HFFc6 (cell line): Measurements from ENCODE around the gene NPLOC4. TPM values are rescaled to one million over a fixed set of nuclear protein-coding genes. Genes with fewer than 3 reads are reported as not detected.
A peak's percentile ranks its signal among the peaks of the same experiment; 100 is the strongest.

Source experiments
- DNase-seq: peaks from one replicate; pipeline ENCODE4 v3.0.0-alpha.2; 2018
- H3K27ac Mint-ChIP-seq: 2 replicates; pipeline ENCODE4 v1.8.0; 2020; ENCODE audit warnings: mild to moderate bottlenecking, mixed read lengths
- H3K27me3 Mint-ChIP-seq: 2 replicates; pipeline ENCODE4 v1.8.0; 2021; ENCODE audit warnings: mild to moderate bottlenecking, moderate library complexity, mixed read lengths; ENCODE audit not compliant: insufficient read depth
- H3K36me3 Mint-ChIP-seq: 2 replicates; pipeline ENCODE4 v1.8.0; 2021; ENCODE audit warnings: low read depth, mixed read lengths
- H3K4me1 Mint-ChIP-seq: 2 replicates; pipeline ENCODE4 v1.8.0; 2020; ENCODE audit warnings: low read depth, mixed read lengths
- H3K4me3 Mint-ChIP-seq: 2 replicates; pipeline ENCODE4 v1.8.0; 2020; ENCODE audit warnings: mild to moderate bottlenecking, moderate library complexity, mixed read lengths
- H3K9me3 Mint-ChIP-seq: 2 replicates; pipeline ENCODE4 v1.8.0; 2020; ENCODE audit warnings: mild to moderate bottlenecking, mixed read lengths
- total RNA-seq, 6 experiments: library from RNA; stranded (reverse); fragmentation: NEBNext Ultra II Directional; extraction: Animal tissue kit (Norgen Biotek cat#: 25700); gene quantifications; 2 replicates in 1 of 6; 3 replicates in 5 of 6; pipeline ENCODE4 v1.2.3, GENCODE V29; 2021
- TF ChIP-seq, protein P1 (sequence below): fragments of 200-600 bp; sonication (generic); IDR thresholded peaks from 2 replicates; pipeline ENCODE4 v1.5.0; 2021; ENCODE audit warnings: antibody characterized with exemption, mild to moderate bottlenecking

The NPLOC4 gene
- total RNA-seq, 6 experiments from 2014 or later = 121 to 140 (median 133) TPM

DNA sequence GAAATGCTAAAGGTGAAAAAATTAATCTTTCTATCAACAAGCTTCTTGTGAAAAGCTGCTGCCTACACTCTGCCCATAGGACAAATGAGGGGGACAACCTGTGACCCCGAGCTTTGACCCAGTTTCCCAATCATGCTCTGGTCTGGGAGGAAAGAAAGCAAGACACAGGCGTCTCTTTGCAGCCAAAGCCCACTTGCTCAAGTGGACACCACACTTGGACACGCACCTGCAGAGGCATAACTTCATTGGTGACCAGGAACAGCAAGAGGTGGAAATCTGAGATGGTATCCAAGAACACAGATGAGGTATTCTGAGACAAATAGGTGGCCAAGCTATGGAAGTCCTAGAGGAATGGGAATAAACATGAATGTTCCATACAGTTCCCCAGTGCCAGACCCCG is 69.7 kb downstream of the NPLOC4 start:
- H3K4me3 Mint-ChIP-seq = peak overlapping the region; percentile 78
- TF ChIP-seq, protein P1, sequence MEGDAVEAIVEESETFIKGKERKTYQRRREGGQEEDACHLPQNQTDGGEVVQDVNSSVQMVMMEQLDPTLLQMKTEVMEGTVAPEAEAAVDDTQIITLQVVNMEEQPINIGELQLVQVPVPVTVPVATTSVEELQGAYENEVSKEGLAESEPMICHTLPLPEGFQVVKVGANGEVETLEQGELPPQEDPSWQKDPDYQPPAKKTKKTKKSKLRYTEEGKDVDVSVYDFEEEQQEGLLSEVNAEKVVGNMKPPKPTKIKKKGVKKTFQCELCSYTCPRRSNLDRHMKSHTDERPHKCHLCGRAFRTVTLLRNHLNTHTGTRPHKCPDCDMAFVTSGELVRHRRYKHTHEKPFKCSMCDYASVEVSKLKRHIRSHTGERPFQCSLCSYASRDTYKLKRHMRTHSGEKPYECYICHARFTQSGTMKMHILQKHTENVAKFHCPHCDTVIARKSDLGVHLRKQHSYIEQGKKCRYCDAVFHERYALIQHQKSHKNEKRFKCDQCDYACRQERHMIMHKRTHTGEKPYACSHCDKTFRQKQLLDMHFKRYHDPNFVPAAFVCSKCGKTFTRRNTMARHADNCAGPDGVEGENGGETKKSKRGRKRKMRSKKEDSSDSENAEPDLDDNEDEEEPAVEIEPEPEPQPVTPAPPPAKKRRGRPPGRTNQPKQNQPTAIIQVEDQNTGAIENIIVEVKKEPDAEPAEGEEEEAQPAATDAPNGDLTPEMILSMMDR = no peak
- peaks cover 33% of the 10 kb centered on the region for H3K36me3 Mint-ChIP-seq
- H3K4me1 Mint-ChIP-seq = peaks cover 47% of the 10 kb centered on the region
- no peaks in the 10 kb centered on the region for H3K9me3 Mint-ChIP-seq
- H3K27ac Mint-ChIP-seq = peak overlapping the region; percentile 91
- DNase-seq = no peak
- H3K27me3 Mint-ChIP-seq = peaks cover 3% of the 10 kb centered on the region

DNA sequence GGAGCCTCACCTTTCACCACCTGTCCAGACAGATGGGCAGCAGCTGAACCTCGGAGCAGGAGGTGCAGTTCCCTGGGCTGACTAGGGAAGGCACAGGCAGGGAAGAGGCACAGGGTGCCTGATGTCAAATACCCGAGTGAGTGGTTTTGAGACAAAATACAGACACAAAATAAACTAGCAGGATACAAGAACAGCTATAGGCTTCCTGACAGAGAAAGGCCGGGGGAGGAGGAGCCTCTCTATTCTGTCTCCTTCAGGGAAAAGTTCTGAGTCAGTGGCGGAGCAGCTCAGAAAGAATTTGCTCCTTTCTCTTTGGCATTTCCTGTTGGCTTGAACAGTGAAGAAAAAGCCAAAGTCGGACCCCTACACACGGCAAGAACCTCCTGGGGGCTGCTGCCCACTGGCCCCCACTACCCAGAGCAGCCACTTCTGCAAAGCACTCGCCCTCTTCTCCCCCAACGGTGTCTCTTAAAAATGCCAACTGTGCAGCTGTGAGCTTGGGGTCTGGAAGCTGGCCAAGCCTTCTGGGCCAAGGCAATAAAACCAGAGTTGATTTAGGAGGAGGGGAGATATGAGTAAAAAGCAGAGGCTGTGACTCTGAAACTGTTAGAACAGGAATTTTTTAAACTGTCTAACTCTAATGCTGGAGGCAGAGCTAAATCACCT is 70.3 kb downstream of the NPLOC4 start:
- TF ChIP-seq, protein P1 = no peak
- no peaks in the 10 kb centered on the region for H3K9me3 Mint-ChIP-seq
- peaks cover 3% of the 10 kb centered on the region for H3K27me3 Mint-ChIP-seq
- H3K27ac Mint-ChIP-seq = peak overlapping the region; percentile 91
- H3K36me3 Mint-ChIP-seq = peaks cover 37% of the 10 kb centered on the region
- DNase-seq = peak; percentile 95
- peak overlapping the region; percentile 78 for H3K4me3 Mint-ChIP-seq
- peaks cover 50% of the 10 kb centered on the region for H3K4me1 Mint-ChIP-seq

DNA sequence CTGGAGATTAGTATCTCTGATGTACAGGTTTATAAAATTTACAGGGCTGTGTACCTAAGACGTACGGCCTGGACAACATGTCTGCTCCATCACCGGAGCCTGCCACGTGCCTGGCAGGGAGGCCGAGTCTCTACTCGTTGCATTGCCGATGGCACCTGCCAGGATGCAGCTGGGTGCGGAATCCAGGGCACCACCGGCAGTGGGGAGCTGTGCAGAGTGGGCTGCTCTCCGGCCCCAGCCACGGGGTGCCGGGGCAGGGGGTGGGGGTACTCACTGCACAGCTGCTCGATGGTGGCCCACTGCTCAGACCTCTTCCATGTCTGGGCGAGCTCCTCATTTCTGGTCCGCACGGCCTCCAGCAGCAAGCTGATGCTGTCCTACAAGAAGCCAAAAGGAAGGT is 71.7 kb downstream of the NPLOC4 start:
- no peak overlapping the region for H3K4me3 Mint-ChIP-seq
- peak overlapping the region; percentile 91 for H3K27ac Mint-ChIP-seq
- DNase-seq = no peak
- H3K27me3 Mint-ChIP-seq = peaks cover 3% of the 10 kb centered on the region
- H3K4me1 Mint-ChIP-seq = peaks cover 64% of the 10 kb centered on the region
- H3K9me3 Mint-ChIP-seq = no peaks in the 10 kb centered on the region
- TF ChIP-seq, protein P1 = no peak
- peaks cover 44% of the 10 kb centered on the region for H3K36me3 Mint-ChIP-seq

DNA sequence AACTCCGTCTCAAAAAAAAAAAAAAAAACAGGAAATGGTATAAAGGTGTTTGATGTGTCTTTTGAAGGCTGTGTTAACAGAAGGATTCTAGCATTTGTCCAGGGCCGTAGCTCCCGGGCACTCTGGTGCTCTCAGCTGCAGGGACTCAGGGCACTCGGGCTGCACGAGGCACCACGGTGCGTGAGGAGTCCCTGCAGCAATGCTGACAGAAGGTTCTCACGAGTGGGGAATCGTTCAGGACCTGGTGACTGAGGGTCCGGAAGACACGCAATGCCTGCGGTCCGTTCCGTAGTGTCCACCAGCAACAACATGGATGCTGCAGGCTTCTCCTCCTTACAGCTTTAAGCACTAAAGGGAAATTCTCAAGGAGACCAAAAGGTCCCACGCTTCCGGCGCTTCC is 72.1 kb downstream of the NPLOC4 start:
- Mint-ChIP-seq H3K27ac (peak overlapping the region; percentile 46; the same call in 1 of the 2 replicates), H3K9me3 (no peaks in the 10 kb centered on the region), H3K4me3 (no peak overlapping the region), H3K36me3 (peaks cover 41% of the 10 kb centered on the region), H3K4me1 (peaks cover 64% of the 10 kb centered on the region), H3K27me3 (peaks cover 3% of the 10 kb centered on the region)
- TF ChIP-seq, protein P1 = no peak
- no peak for DNase-seq

DNA sequence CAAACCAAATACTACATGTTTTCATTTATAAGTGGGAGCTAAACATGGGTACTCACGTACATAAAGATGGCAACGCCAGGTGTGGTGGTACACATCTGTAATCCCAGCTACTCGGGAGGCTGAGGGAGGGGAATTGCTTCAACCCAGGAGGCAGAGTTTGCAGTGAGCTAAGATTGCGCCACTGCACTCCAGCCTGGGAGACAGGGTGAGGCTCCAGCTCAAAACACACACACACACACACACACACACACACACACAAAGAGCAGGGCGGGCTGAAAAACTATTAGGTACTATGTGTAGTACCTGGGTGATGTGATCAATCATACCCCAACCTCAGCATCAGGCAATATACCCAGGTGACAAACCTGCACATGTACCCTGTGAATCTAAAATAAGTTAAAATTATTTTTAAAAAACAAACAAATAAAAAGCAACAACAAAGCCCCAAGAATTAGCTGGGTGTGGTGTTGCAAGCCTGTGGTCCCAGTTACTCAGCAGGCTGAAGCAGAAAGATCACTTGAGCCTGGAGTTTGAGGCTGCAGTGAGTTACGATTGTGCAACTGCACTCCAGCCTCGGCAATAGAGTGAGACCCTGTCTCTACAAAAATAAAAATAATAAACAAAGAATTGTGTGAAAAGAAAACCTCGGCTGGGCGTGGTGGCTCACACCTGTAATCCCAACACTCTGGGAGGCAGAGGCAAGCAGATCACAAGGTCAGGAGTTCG is 72.9 kb downstream of the NPLOC4 start:
- peaks cover 62% of the 10 kb centered on the region for H3K4me1 Mint-ChIP-seq
- DNase-seq = peak; percentile 52
- H3K9me3 Mint-ChIP-seq = no peaks in the 10 kb centered on the region
- peak overlapping the region; percentile 46 for H3K27ac Mint-ChIP-seq
- TF ChIP-seq, protein P1 = no peak
- H3K36me3 Mint-ChIP-seq = peaks cover 40% of the 10 kb centered on the region
- H3K27me3 Mint-ChIP-seq = peaks cover 3% of the 10 kb centered on the region
- 0 out of 2 replicates have a peak overlapping the region, but pooled peaks have one; percentile 24 for H3K4me3 Mint-ChIP-seq
